Brain pericyte (primary cell): ENCODE data around the gene KCNA2.

Source experiments
- DNase-seq: peaks from one replicate; pipeline ENCODE4 v3.0.0-alpha.2; 2012; ENCODE audit warnings: low read depth, low spot score

KCNA2 gene

DNA sequence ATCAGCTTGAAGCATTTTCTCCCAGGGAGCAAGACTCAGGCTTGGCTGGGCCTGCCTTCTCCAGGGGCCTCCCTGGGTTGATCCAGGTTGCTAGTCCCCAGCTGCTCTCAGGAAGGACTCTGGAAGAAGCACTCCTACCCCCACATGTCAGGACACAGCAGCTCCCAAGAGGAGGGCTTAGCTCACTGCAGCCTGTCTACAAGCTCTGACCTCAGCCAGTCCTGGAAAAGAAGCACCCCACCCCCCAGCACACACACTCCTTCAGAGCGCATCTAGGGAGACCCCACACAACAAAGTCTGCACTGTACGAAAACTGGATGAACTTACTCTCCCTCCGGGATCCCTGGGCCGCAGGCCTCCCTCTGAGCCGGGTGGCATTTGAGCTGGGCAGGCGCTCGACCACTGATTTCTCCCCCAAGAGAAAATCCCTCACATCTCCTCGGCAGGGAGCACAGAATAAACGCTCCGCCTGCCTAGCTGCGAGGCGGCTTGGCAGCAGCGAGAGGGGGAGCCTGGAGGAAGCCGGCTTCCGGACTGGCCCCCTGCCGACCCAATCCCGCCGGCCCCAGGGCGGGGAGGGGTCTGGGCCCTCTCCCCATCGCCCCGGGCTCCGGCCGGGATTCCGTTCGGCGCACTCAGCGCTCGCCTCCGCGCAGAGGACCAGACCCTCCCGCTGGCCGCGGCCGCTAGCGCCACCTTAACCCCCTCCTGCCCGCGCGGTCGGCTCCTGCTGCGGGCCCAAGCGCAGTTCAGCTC lies at the start of gene KCNA2:
KCNA2 (minus strand) TSS at position 458 of the 756 bp plus-strand sequence. CDS start 1,576 bp downstream, outside the sequence.
- DNase-seq: no peak

DNA sequence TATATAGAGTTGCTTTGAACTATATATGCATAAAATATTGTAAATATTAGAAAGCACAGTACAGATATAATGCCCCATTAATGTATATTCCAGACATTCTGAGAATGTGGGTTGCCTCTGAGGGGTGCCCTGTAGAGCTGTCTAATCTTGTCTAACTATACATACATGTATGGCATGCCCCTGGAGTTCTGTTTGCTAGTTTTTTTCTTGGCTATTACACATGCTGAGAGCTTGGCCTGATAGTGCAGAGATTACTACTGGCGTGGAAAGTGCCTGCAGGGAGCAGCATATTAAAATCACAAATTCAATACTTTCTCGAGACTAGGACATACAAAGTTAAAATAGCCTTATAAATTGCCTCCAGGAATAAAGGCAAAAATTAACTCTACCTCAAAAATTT lies 44.5 kb upstream of the KCNA2 start:
- no peak for DNase-seq

DNA sequence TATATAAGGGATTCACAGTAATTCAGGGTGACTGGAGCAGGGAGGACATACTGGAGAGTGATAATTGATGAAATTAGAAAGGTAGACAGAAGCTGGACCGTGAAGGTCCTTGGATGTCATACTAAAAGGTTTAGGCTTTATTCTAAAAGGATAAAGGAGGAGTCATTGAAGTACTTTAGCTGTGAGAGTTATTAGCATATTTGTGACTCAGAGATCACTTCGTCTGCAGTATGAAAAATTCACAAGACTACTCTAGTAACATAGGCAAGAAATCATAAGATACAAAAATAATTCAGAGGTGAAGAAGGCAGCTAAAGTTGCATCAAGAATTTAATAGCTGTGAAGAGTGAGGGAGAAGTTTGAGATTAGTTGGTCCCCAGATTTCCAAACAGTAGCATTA lies 42.3 kb upstream of the KCNA2 start:
- DNase-seq: no peak

DNA sequence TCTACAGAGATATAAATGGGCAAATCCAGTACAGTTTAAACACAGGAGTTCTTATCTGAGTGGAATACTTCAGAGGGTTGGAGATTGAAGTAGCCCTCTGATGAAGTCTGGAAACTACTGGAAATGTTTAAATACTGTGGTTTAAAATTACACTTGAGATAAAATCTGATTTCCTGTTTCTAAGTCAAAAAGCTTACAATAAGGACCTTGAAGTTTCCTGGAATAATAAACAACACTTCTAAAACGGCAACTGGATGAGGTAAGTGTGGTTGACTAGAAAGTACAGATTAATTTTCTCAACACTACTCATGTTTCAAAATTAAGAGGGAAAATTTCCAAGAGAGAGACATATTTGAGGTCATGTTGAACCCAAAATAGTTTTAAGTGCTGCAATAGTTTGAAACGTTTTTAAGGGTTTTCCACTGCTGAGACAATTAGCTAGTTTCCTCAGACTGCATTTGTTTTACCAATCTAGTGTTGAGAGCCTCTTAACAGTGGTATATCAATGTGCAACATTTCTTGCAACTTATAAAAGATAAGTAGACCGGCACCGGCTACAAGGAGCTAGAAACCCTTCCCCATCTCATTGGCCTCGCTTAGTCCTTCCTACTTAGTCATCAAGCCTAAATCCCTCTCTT lies 41.2 kb upstream of the KCNA2 start:
- DNase-seq: no peak

DNA sequence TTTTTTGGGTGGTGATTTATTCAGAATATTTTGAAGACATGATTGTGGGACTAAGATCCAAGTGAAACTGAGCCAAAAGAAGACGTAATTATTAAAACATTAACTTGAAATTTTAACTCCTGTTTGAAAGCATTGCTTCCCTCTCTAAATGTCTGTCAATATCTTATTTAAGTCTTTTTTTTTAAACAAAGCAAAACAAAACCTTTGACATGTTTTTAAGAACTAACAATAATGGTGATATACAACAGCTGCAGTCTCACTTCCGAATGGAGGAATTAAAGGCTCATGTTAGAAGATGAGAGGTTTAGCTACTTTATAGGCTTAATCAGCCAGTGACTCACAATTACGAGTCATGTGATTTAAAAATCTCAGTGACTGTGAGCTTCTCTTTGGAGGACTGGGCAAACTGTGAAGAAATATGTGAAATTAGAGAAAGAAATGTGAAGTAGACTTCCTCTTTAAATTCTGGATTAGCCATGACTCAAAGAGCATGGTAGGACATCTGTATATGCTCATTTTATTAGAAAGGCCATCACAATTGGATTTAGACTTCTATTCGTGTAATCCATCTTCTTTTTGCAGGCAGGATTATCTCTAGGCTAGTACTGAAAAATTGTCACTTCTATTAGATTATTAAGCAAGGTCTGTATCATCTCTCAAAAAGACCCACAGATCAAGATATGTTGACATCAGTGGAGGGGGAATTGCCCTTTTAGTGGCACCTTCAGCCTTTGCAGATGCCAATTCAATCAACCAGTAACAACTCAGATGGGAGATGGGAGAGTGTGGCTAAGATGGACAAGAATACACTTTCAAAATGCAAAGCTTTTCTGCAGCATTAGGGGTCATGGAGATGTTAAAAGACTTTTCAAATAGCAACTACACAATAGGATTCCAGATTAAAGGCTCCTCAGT lies 39.9 kb upstream of the KCNA2 start:
- no peak for DNase-seq

DNA sequence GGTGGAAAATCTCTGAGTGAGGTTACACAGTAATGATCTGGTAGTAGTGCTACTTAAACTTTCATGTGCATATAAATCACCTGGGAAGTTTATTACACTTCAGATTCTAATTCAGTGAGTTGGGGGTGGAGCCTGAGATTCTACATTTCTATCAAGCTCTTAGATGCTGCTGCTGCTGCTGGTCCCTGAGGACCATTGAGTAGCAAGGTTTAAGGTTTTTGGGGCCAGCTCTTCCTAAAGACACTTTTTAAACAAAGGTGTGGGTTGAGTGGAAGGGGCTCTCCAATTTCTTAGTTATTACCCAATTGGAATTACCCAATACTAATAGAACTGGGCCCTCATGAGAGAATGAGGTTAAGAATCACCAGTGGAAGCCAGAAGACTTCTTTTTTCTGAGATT lies 39.1 kb upstream of the KCNA2 start:
- DNase-seq: no peak

DNA sequence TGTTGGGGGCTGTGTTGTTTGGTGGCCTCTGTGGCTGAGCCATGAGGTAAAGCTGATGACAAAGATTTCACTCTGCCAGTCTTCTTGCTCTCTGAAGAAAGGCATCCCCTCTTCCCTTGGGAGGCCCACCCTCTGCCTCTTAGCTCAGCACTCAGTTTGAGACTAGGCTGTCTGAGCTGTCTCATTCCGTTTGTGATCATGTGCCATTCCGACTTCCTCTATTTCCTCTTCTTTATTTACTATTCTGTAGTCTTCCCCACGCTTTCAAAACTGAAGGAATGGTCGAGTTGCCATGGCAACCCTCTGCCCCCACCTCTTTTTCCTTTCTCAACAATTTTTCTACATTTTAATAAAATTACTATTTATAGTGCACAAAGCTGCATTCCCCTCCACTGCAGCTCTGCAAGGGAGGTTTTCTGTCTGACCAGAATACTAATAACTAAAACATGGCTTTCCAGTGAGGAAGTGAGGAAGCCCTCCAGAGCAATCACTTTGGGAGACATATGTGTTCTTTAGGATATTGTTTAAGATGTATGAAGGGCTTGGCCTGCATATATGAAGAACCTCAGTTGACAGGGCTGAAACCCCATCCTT lies 37.8 kb upstream of the KCNA2 start:
- no peak for DNase-seq

DNA sequence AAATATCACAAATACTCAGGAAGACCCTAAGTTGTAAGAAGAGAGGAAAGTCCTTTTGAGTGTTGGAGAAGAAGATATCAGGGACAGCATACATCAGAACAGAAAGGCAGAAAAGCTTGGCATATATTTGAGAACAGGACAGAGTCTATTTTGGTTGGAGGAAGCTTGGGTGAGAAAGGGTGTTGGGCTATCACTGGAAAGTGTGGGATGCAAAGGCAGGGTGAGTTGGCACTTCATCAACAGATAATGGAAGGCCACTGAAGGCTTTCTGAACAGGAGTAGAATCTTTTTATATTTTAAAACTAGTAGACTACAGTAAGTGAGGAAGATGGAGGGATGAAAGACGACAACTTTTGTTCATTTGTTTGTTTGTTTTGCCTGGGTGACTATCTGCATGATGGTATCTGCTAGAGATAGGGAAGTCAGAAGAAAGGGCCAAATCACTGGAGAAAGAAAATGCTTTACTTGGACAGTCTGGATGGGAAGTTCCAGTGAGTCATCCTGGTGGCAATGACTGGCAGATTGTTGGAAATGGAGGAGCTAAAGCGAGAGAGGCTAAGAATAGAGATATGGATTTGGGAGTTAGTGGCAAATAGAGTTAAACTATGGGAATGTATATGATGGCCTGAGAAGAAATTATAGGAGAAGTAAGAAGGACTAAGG lies 33.7 kb upstream of the KCNA2 start:
- no peak for DNase-seq

DNA sequence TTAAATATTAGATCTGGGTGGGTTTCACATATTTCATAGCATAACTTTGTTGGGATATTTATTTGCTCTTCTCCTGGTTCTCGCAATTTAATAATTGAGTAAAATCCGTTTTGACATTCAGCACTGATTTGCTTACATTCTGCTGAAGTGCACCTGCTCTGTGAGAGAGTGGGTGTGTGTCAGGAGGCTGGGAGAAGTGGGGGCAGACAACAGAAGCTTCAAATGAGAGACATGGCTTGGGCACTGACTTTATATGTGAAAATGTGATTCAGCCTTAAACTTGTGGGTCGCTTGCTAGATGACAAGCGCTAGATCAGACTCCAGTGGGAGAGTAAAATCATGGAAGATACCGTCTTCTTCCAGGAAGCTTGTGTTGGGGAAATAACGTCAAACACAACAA lies 32.4 kb upstream of the KCNA2 start:
- no peak for DNase-seq

DNA sequence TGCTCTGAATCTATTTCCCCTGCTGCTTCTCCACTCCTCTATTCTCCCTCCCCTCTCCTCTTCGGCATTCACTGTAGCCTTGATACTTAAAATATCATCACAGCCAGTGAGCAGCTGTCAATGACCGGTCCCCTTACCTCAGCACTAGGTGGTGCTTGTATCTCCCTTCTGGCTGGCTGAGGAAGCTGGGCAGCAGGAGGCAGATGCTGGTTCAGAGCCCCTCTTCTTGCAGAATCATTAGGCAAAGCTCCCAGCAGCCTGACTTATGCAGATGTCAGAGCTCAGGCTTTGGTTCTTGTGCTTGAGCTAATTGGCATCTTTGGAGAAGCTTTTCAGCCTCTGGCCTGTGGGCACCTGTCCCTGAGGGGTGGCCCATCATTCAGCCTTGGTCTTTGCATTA lies 31.9 kb upstream of the KCNA2 start:
- no peak for DNase-seq

DNA sequence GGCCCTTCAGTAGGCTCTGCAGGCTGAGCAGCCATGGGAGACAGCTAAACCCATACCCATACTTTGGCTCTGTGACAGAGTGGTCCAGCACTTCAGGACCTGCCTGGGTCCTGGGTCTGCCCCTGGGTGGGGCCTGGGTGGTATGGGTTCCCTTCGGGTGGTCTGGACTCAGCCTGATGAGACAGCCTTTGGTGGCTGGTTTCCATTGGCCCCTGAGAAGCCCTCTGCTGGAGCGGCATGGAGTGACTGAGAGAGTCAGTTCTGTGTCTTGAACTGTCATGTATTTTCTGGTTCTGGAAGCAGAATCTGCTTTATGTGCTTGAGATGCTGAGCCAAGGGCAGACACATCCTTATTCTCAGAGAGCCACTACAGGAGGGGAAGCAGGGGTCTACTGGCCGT lies 31.3 kb upstream of the KCNA2 start:
- DNase-seq: no peak

DNA sequence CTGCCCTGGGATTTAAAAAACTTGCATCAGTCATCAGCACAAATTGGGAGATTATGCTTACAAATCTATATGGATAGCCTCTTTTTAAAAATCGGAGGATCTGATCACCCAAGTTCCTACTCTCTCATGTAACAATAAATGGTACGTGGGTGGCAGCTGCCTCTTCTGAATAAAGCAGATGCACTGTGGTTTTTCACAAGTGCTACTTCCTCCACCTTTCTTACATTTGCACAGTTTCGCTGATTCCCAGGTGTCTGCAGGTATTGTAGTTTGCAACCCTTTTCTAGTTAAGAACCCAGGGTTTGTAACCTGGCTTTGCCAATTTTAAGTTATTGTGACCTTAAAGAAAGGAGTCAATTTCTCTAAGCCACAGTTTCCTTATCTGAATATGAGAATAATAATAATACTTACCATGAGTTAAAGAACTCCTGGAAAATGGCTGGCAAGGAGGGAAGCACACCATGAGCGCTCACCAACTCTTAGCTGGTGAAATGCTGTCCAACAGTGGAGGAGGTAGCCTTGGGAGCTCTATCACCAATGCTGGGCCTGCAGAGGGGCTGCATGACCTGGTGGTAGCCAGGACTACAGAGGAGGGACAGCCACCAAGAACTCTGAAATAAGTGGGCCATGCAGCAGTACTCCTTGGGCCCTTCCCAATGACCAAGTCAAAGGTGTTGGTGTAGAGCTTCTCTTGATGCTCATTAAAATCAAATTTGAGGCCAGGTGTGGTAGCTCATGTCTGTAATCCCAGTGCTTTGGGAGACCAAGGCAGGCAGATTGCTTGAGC lies 30.2 kb upstream of the KCNA2 start:
- DNase-seq: no peak

DNA sequence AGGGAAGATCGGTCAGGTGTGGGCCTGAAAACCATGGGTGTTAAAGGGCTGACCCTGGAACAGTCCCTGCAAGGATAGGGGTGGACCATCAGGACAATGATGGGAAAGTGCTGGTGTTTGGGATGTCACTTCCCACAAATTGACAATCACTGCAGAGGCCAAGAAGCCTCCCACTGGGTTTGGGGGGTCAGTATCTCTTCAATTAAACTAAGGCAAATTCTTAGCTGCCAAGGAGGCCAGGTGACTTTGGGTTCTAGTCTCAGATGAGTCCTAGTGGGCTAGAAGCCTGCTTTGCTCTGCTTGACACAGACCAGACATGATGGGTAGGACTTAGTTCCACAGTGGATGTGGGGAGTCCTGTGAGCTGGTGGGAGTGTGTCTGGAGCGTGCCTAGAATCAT lies 29.3 kb upstream of the KCNA2 start:
- DNase-seq: no peak

DNA sequence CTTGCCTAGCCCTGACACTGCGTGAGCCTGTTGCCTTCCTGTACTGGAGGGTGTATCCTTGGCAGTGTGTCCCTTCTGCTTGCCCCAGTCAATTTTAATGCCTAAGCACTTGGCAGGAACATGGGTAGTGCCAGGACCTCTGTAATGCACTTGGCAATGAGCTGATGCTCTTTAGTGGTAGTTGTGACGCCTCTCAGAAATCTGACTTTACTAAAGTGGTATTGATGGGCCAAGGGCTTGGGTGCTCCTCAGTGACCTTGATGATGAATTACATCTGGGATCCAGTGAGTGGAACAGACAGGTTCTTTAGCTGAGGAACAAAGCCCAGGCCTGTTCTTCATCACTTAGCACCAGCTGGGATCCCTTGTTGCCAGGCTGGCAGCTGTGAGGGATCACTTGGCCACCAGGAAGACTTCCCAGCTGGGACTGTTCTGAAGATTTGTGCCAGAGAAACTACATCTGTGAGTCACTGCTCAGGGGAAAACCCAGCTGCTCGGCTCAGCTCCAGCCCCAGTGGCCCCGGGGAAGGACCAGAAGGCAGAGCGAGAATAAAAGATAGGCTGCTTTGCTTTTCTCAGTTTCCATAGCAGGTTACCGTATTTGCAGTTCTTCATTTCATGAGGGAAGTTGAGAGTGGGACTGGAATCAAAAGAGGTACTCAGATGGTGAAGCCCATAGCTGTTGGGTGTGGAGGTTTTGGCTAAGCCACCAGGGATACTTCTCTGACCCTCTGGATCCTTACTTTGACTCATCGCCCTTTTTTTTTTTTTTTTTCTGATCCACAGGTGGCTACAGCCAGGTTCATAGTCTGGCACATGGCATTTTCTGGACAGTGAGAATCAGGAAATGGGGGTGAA lies 28.5 kb upstream of the KCNA2 start:
- DNase-seq: no peak

DNA sequence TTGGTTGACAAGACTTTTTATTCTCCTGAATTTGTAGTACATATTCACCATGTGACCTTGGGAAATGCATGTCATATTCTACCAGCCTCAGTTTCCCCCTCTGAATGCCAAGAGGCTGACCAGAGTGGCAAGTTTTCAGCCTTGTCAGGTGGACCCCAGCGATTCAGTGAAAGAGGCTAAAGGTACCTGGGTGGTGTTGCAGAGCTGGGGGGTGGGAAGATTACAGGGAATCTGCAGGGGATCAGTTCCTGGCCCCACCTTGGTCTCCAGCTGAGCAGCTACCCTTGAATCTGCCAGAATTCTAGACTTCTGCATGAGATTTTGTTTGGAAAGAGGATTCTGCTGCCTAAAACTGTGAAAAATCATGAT lies 27.9 kb upstream of the KCNA2 start:
- DNase-seq: no peak

DNA sequence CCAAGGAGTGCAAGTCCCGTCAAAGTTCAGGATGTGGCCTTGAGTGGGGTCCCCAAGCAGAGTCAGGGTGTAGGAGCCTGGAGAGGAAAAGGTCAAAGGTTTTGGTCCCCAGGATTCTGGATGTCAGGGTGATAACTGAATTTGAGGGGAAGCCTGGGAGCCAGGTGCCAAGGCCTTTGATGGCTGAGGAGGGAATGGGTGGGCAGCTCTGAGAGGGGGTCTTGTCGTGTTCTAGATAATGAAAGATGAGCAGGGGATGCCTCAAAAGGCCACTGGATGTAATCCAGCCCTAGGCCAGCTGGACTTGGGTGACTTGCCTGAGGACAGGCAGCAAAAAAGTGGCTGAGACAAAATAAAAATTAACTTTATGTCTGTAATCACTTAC lies 27.5 kb upstream of the KCNA2 start:
- no peak for DNase-seq

DNA sequence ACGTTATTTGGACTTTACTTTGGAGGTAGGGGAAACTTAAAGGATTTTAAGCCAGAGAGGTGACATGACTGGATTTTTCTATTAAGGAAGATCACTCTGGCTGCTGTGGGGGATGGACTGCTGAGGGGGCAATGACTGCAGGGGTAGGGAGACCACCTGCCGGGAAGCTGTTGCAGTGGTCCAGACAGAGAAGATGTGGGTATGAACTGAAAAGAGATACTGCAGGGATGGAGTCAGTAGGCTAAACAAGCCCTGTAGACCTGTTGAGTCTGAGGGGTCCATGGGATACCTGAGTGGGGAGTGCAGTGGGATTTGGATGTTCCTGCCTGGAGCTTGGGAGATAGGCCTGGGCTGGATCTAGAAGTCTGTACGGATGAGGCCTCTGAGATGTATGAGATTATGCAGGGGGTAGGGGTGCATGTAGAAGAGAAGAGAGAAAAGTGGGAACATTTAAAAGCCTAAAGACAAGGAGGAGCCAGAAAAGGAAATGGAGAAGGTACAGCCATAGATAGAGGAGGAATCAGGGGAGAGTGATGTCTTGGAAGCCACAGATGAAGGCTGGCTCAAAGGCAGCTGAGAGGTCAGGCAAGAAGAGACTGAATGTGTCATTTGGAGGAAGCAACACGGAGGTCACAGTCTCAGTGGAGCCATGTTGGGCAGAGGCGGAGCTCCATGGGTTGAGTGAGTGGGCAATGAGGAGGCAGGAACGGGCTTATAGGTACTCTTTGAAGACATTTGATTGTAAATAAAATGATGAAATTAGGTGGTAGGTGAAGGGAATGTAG lies 25.9 kb upstream of the KCNA2 start:
- no peak for DNase-seq

DNA sequence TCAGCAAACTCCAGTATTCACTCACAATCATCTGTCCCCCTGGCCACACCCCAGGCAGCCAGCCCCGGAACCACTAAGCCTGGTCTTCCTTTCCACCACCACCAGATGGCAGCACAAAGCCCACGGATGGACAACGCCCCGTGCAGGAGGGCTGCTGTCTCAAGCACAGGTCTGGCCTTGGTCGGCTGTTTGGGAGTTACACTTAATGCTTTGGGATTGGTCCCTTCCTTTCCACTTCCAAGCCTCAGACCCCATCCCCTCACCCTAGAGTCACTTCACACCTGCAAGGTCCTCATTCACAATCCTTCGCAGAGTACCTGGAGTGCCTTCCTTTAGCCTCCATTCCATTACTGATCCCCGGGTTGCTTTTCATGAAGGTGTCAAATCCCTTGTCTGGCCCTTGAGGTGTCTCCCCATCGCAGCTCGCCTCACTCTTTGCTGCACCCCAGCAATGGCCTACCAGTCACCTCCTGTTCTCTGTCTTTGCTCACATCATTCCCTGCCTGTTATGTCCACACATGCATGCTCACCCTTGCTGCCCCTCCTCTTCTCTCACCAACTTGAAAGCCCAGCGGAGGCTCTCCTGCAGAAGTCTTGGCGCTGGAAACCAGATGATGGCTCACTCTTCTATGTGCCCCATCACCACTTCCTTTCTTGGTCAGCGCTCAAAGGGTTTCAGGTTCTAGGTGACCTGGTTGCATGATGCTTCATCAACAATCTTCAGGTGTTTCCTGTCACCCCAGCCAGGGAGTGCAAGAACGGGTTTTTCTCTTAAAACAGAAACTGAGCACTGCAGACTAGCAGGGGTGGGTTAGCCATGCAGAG lies 24.9 kb upstream of the KCNA2 start:
- no peak for DNase-seq
